ENCODE data around the gene NEU2.
"Not testable (repeated sequence)": the region's sequence is repeated elsewhere in the genome, so short reads cannot be mapped to it uniquely, and the experiment has no call there.

NEU2 gene

DNA sequence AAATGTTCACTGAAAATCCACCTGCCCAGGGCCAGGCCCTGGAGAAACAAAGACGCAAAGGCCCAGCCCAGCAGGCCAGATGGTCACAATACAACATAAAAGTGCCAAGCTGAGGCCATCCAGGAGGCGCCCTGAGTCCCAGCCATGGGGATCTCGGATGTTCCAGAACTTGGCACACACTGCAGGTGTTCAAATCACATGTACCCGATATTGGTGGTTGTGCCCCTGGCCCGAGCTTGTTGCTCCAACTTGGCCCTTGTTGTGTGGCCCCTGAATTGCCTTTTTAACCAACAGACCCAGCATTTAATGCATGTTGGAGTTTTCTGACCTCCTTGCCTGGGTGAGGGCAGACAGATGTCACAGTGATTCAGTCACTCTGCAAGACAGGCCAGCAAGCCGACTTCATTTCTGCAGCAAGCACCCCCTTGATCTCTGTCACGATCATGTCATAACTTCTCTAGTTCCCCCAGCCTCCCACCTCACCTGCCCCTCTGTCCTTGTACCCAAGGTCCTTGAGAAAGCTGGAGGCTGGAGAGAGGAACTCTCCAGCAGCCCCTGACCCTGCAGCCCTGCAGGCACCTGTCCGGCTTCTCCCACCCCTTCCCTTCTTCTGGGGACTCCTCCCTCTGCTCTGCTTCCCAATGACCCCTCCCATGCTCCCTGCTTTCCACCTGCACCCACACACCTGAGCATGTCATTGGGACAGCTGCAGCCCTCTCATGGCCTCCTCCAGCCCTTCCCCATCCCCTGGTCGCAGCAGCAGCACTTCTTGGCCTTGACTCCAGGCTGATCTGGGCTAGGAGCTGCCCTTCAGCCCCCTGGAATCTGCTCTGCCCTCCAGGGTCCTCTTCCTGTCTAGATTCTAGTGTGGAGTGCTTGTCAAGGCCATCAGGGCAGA is 28.6 kb upstream of the NEU2 start:
- Mint-ChIP-seq H3K4me3 (no peak overlapping the region), H3K27me3 (peaks cover 5% of the 10 kb centered on the region), H3K9me3 (no peaks in the 10 kb centered on the region), H3K4me1 (no peaks in the 10 kb centered on the region), H3K27ac (no peak overlapping the region)
- ATAC-seq (no peak), DNase-seq (no peak)

DNA sequence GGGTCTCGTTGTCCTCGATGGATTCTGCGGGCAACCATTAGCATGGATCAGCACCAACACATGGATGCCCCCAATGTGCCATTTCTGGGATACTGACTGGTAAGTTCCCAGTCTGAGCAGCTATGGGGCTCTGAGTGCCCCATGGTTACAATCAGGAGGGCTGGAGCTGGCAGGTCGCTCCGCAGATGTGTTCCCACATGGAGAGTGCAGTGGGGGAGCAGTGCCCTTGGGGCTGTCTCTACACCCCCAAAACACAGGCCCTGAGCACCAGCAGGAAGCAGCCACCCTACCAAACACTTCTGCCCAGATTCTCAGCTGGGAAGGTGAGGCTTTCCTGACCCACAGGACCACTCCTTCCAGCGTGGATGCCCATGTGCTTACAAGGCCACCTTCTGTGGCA is 27.4 kb upstream of the NEU2 start:
- peaks cover 5% of the 10 kb centered on the region for H3K27me3 Mint-ChIP-seq
- H3K27ac Mint-ChIP-seq: peak overlapping the region in 1 of 2 donors; percentile 50

DNA sequence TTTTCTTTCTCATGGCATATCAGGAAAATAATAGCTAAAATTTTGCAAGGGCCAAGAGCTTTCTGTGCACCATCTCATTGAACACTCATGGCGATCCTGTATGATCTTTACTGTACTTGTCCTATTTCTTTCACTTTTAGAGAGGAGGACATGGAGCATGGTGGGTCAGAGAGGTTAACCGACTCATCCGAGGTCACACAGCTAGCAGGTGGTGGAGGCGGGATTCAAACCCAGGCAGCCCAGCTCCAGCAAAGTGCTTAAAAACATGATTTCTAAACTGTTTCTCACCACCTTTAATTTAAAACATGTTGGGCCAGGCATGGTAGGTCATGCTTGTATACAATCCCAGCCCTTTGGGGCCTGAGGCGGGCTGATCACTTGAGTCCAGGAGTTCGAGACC is 25.8 kb upstream of the NEU2 start:
- Mint-ChIP-seq H3K27me3 (peaks cover 5% of the 10 kb centered on the region), H3K9me3 (no peaks in the 10 kb centered on the region), H3K4me1 (no peaks in the 10 kb centered on the region), H3K27ac (no peak overlapping the region), H3K4me3 (no peak overlapping the region)
- no peak for ATAC-seq
- DNase-seq: no peak

More for the DNA sequence above, 27.4 kb upstream of the NEU2 start:
- H3K4me1 Mint-ChIP-seq: no peaks in the 10 kb centered on the region
- ATAC-seq (no peak), DNase-seq (no peak)
- no peak overlapping the region for H3K4me3 Mint-ChIP-seq
- no peaks in the 10 kb centered on the region for H3K9me3 Mint-ChIP-seq

DNA sequence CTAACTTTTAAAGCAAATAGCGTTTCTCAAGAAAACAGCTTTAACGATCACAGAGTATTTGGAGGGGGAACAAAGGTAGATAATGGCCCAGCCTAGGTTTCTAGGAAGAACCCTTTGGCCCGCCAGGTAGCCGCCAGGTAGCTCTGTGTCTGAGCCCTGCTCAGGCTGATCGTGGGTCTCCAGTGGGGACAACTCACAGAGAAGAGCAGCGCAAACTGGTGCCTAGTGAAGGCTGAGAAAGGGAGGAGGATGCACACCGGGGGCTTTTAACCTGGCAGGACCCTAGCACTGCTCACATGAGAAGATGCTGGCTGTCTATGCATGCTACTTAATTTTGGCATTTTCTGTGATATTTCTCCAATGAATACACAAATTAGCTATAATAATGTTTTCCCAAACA is 25.2 kb upstream of the NEU2 start:
- no peak for ATAC-seq
- DNase-seq: no peak
- Mint-ChIP-seq H3K4me1 (no peaks in the 10 kb centered on the region), H3K9me3 (no peaks in the 10 kb centered on the region), H3K27me3 (peaks cover 5% of the 10 kb centered on the region), H3K4me3 (no peak overlapping the region), H3K27ac (no peak overlapping the region)

DNA sequence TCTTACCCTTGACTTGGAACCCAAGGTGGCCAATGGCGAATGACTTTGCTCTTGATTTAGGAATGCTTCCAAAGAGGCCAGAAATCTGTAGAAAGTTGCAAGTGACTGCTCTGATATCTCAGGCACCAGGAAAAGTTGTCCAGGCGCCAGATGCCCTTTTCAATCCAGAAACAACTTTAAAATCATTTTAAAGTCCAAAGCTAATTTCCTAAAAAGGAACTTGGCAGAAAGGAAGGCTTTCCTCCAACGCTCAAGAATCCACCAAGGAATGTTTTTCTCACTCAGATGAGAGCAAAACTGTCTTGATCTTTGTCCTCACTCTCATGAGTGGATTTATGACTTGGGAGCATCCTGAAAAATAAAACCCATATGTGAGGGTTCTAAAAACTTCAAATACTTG is 24.7 kb upstream of the NEU2 start:
- Mint-ChIP-seq H3K27ac (no peak overlapping the region), H3K4me3 (no peak overlapping the region), H3K4me1 (no peaks in the 10 kb centered on the region), H3K27me3 (peaks cover 5% of the 10 kb centered on the region), H3K9me3 (no peaks in the 10 kb centered on the region)
- DNase-seq (no peak), ATAC-seq (no peak)

DNA sequence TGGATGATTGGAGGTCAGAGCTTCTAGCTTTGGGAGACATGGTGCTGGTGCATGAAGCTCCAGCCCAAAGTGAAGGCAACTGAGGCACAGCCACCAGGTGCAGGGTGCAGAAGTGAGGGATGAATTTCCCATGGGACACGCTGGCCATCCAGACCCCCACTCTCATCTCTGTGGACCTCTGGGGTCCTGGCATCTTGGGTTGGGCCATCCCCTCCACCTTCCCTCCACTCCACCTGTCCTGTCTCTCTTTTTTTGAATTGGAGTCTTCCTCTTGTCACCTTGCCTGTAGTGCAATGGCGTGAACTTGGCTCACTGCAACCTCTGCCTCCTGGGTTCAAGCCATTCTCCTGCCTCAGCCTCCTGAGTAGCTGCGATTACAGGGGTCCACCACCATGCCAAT is 22.8 kb upstream of the NEU2 start:
- Mint-ChIP-seq H3K27ac (no peak overlapping the region), H3K4me3 (no peak overlapping the region), H3K27me3 (no peaks in the 10 kb centered on the region), H3K4me1 (no peaks in the 10 kb centered on the region), H3K9me3 (no peaks in the 10 kb centered on the region)
- ATAC-seq: no peak
- DNase-seq: no peak

DNA sequence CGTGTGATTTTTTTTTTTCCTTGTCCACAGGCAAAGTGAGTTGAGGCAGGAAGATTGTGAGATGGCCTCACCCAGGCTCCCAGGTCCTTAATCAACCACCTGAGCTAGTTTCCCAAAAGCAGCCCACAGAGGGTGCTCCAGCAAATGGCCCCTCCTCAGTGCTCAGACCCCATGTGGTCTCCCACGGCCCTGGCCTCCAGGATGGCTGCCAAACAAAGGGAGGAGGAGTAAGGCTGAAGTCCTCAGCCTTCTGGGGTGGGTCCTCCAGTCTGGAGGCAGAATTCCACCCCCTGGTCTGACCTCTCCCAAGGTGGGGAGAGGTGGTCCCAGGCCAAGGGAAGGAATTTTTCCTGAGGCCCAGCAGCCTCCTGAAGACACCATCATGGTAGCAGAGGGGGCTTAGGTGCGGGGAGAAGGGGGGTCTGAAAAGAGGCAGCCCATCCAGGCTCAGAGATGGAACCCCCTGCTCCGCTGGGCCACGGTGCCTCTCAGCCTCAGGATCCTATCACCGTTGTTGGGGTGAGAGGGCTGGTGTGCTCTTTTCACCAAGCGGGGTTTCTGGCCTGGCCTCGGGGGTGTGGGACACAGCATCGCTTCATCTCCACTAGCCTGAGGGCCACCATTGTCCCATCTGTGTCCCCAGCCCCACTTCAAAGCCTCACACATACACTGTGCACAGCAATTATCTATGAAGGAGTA is 21.8 kb upstream of the NEU2 start:
- no peaks in the 10 kb centered on the region for H3K4me1 Mint-ChIP-seq
- H3K27me3 Mint-ChIP-seq: no peaks in the 10 kb centered on the region
- H3K4me3 Mint-ChIP-seq: no peak overlapping the region
- H3K27ac Mint-ChIP-seq: no peak overlapping the region
- DNase-seq: no peak
- no peak for ATAC-seq
- H3K9me3 Mint-ChIP-seq: peaks cover 0 to 10% of the 10 kb centered on the region in 2 donors

DNA sequence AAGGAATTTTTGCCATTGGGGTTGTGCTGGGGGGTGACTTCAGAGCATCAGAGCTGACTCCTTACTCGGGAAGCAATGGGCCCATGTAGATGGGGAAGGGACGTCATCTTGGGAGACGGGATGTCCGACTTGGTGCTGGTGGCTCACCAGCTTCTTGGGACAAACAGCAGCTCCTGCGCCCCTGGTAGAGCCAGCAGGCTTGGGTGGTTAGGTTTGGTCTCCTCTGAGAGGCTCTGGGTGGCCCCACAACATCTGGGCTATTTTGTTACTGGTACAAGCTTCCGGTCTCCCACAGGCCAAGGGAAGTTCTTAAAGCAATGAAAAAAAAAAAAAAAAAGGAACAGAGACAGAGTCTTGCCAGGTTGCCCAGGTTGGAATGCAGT is 21.2 kb upstream of the NEU2 start:
- no peak overlapping the region for H3K4me3 Mint-ChIP-seq
- no peak for DNase-seq
- no peaks in the 10 kb centered on the region for H3K4me1 Mint-ChIP-seq
- H3K27ac Mint-ChIP-seq: peak overlapping the region in 1 of 2 donors; percentile 48
- H3K27me3 Mint-ChIP-seq: no peaks in the 10 kb centered on the region
- ATAC-seq: no peak
- H3K9me3 Mint-ChIP-seq: peaks cover 0 to 11% of the 10 kb centered on the region in 2 donors

DNA sequence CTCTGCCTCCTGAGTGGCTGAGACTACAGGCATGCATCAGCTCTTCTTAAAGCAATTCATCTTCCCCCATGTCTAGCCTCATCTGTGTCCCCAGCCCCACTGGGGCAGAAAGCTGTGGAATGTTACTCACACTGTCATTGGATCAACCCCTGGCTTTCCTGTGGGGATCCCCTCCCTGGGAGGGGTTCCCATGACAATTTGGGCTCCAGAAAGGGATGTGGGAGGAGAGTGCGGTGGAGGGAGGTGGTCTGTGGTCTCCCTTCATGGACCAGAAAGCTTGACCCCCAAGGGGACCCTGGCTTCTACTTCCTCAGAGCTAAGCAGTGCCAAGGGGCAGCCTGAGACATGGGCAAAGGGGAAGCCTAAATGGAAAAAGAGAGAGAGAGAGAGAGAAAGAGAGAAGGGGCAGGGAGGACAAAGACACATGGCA is 20.8 kb upstream of the NEU2 start:
- Mint-ChIP-seq H3K27me3 (no peaks in the 10 kb centered on the region), H3K4me1 (no peaks in the 10 kb centered on the region), H3K4me3 (no peak overlapping the region), H3K27ac (peak overlapping the region in 1 of 2 donors; percentile 50), H3K9me3 (peaks cover 0 to 11% of the 10 kb centered on the region in 2 donors)
- DNase-seq (no peak), ATAC-seq (no peak)

DNA sequence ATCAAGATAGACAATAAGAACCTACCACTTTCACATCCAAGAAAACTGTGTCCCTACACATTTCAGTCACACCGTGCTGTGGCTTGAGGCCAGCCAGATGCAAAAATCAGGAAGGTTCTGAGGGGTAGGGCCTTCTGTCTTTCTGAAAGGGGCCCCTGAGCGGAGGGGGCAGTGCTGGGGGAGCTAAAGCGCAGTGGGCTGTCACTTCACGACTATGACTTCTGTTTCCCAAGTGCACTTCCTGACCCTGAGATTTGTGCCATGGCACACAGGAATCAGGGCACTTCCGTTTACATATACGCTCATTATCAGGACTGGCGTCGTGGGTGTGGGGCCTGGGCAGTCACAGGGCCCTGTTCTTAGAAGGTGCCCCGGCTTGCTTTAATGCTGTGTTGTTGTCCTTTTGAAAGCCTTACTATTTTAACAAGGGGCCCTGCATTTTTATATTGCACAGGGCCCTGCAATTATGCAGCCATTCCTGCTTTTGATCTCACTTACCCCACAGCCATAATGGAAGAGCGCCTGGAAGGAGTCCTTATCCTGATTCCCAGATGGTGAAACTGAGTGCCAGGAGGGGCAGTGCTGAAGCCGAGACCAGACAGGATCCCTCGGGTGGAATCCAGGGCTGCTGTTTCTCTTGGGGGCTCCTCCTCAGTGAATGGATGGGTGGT is 20.0 kb upstream of the NEU2 start:
- Mint-ChIP-seq H3K4me3 (no peak overlapping the region), H3K27me3 (no peaks in the 10 kb centered on the region), H3K4me1 (no peaks in the 10 kb centered on the region), H3K9me3 (peaks cover 0 to 13% of the 10 kb centered on the region in 2 donors), H3K27ac (no peak overlapping the region)
- DNase-seq (no peak), ATAC-seq (no peak)

DNA sequence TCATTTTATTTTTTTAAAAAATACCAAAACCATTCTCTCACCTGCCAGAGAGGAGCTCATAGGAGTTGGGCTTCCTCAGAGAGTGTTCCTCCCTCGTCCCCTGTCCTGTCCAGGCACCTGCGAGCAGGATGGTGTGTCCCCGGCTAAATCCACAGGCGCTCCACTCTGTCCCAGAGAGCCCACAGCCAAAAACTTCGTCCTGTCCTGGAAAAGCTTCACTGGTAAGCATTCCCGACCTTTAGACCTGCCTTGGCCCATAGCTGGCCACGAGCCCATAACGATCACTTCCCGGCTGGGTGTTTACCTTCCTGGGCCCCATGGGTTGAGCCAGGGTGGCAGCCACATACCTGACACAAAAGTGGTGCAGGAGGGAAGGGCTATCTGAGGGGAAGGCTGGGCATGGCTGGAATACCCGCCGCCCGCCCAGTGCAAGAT is 19.4 kb upstream of the NEU2 start, which contains the start of gene NGEF:
Gene NGEF, minus strand, starts transcription at position 230 of the 435 bp plus-strand sequence. CDS start 38,366 bp downstream, outside the sequence.
- ATAC-seq (no peak), DNase-seq (no peak)
- H3K4me3 Mint-ChIP-seq: no peak within 1 kb of the TSS
- no peaks in the 10 kb centered on the region for H3K4me1 Mint-ChIP-seq
- peaks cover 0 to 16% of the 10 kb centered on the region in 2 donors for H3K9me3 Mint-ChIP-seq
- no peaks in the 10 kb centered on the region for H3K27me3 Mint-ChIP-seq
- no peak within 1 kb of the TSS for H3K27ac Mint-ChIP-seq

DNA sequence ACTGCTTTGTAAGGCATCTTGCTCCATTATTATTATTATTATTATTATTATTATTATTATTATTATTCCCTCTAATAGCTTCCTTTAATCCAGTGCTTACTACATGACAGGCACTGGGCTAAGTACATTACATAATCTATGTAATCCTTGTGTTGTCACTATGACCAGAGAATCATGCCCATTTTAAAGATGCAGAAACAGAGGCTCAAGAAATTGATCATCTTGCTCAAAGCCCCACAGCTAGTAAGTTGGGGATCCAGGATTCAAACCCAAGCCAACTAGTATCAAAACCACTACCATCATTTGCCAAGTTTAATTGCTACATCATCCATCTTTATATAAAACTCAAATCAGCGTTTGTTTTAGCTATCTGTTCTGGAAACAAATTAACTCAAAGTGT is 18.8 kb upstream of the NEU2 start:
- H3K4me3 Mint-ChIP-seq: no peak overlapping the region
- H3K4me1 Mint-ChIP-seq: no peaks in the 10 kb centered on the region
- DNase-seq: no peak
- H3K9me3 Mint-ChIP-seq: peaks cover 0 to 16% of the 10 kb centered on the region in 2 donors
- H3K27me3 Mint-ChIP-seq: no peaks in the 10 kb centered on the region
- no peak for ATAC-seq
- H3K27ac Mint-ChIP-seq: no peak overlapping the region

DNA sequence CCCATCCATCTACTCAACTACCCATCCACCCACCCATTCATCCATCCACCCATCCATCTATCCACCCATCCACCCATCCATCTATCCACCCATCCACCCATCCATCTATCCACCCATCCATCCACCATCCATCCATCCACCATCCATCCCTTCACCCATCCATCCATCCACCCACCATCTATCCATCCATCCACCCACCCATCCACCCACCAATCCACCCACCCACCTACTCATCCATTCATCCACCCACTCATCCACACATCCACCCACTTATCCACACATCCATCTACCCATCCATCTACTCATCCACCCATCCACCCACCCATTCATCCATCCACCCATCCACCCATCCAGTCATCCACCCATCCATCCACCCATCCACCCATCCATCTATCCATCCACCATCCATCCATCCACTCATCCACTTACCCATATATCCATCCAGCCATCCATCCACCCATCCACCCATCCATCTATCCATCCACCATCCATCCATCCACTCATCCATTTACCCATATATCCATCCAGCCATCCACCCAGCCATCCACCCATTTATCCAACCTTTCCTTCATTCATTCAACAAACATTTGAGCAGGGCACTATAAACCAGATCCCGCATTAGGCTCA is 17.3 kb upstream of the NEU2 start:
- no peak overlapping the region for H3K27ac Mint-ChIP-seq
- ATAC-seq: no peak
- H3K27me3 Mint-ChIP-seq: no peaks in the 10 kb centered on the region

DNA sequence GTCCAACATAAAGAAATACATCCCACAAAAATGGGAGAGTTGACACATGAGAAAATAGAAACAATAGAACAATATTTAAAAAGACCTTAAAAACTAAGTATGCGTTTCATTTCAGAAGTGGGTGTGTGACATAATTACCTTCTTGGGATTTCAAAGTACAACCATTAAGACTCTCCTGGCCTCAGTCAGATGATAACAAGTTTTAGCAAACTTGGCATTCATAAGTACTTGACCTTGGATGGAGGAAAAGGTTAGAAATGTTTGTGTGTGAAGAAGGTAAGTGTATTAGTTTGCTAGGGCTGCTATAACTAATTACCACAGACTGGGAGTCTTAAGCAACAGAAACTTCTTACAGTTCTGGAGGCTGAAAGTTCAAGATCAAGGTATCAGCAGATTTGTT is 14.5 kb upstream of the NEU2 start:
- no peak for ATAC-seq
- Mint-ChIP-seq H3K27me3 (no peaks in the 10 kb centered on the region), H3K4me3 (no peak overlapping the region), H3K4me1 (no peaks in the 10 kb centered on the region), H3K9me3 (peaks cover 0 to 16% of the 10 kb centered on the region in 2 donors), H3K27ac (no peak overlapping the region)
- no peak for DNase-seq

More for the DNA sequence above, 17.3 kb upstream of the NEU2 start:
- peaks cover 0 to 16% of the 10 kb centered on the region in 2 donors for H3K9me3 Mint-ChIP-seq
- DNase-seq: no peak
- H3K4me3 Mint-ChIP-seq: no peak overlapping the region
- no peaks in the 10 kb centered on the region for H3K4me1 Mint-ChIP-seq

DNA sequence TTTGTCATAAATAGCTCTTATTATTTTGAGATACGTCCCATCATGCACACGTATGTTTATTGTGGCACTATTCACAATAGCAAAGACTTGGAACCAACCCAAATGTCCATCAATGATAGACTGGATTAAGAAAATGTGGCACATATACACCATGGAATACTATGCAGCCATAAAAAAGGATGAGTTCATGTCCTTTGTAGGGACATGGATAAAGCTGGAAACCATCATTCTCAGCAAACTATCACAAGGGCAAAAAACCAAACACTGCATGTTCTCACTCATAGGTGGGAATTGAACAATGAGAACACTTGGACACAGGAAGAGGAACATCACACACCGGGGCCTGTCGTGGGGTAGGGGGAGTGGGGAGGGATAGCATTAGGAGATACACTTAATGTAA is 12.9 kb upstream of the NEU2 start:
- not testable (repeated sequence) for H3K4me3 Mint-ChIP-seq, H3K27me3 Mint-ChIP-seq, ATAC-seq, DNase-seq, H3K4me1 Mint-ChIP-seq, H3K27ac Mint-ChIP-seq
- peaks cover 0 to 16% of the 10 kb centered on the region in 2 donors for H3K9me3 Mint-ChIP-seq

Data from stimulated activated naive CD8-positive, alpha-beta T cell treated with anti-CD3 and anti-CD28 coated beads, Interleukin-15, amount 100 ng/mL, for 72 hours (primary cell).